Upper lobe of right lung (tissue), 1 donor: ENCODE results near the gene MYPN. TPM values are rescaled to one million over a fixed set of nuclear protein-coding genes. Genes with fewer than 3 reads are reported as not detected.

Experiments
- ATAC-seq: fragments of 200-7000 bp; cut with Tn5 transposase; one replicate; pipeline ENCODE4 v1.9.1; 2020; ENCODE audit warnings: mild to moderate bottlenecking, moderate library complexity
- DNase-seq: peaks from one replicate; pipeline ENCODE4 v3.0.0-alpha.2; 2020
- H3K27ac ChIP-seq: fragments of 200-600 bp; one replicate; pipeline ENCODE4 v1.8.0; 2022
- H3K27me3 ChIP-seq: fragments of 200-600 bp; one replicate; pipeline ENCODE4 v1.8.0; 2022; ENCODE audit warnings: mild to moderate bottlenecking
- H3K36me3 ChIP-seq: fragments of 200-600 bp; one replicate; pipeline ENCODE4 v1.8.0; 2022
- H3K4me1 ChIP-seq: fragments of 200-600 bp; one replicate; pipeline ENCODE4 v1.8.0; 2022
- H3K4me3 ChIP-seq: fragments of 200-600 bp; one replicate; pipeline ENCODE4 v1.8.0; 2022; ENCODE audit warnings: mild to moderate bottlenecking
- H3K9me3 ChIP-seq: fragments of 200-600 bp; one replicate; pipeline ENCODE4 v1.8.0; 2022
- CTCF ChIP-seq: fragments of 200-600 bp; IDR thresholded peaks from one replicate; pipeline ENCODE4 v1.8.0; 2022; ENCODE audit warnings: antibody characterized with exemption
- intact Hi-C: fragments of 100-400 bp; cut with DNase I; formaldehyde crosslinking; loops from one replicate; pipeline ENCODE4 v1.11.0; 2022
- total RNA-seq: library from RNA; stranded (reverse); fragmentation: NEBNext Ultra II Directional; extraction: Animal tissue kit (Norgen Biotek cat#: 25700); gene quantifications from one replicate; pipeline ENCODE4 v1.2.1, GENCODE V29; 2021
- donor health status: DM: no; HTN: yes; CAD: no; lungs with severe emphysema.

The MYPN gene
- total RNA-seq, 1 donor from 2014 or later = not detected

DNA sequence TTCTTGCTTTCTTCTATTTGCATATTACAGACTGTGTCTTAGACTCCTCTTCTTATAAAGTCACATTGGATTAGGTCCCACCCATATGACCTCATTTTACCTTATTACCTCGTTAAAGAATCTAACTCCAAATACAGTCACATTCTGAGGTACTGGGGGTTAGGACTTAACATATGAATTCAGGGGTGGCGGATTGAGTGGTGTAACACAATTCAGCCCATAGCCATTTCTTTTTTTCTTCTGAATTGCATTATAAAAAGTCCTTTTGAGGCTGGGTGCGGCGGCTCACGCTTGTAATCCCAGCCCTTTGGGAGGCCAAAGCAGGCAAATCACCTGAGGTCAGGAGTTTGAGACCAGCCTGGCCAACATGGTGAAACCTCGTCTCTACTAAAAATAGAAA, 27.4 kb upstream of the MYPN start:
- Histone ChIP-seq H3K4me1 (no peaks in the 10 kb centered on the region), H3K36me3 (no peaks in the 10 kb centered on the region), H3K27ac (no peak overlapping the region), H3K9me3 (no peaks in the 10 kb centered on the region), H3K27me3 (no peaks in the 10 kb centered on the region), H3K4me3 (no peak overlapping the region)
- no peak for TF ChIP-seq CTCF
- DNase-seq (no peak), ATAC-seq (no peak)
- intact Hi-C loops = no loop called here

DNA sequence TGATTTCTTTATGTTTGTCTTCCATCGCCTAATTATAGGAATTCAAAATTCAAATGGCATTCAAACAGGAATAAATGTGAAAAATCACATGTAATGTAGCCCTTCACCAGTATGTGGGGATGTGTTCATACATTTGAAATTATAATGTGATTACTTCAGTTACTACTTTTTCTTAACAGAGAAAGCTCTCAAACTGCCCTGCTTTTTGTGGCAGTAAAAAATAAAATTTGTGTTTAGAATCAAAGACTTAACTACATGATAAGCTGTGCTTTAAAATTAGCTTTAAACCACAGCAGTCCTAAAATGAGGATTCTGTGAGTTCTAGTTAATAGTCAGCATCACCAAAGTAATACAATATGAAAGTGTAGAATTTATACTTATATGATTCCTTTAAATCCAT, 26.4 kb upstream of the MYPN start:
- DNase-seq = no peak
- ATAC-seq = no peak
- H3K4me1 ChIP-seq = no peaks in the 10 kb centered on the region
- H3K27me3 ChIP-seq = no peaks in the 10 kb centered on the region
- H3K9me3 ChIP-seq = no peaks in the 10 kb centered on the region
- H3K4me3 ChIP-seq = no peak overlapping the region
- intact Hi-C loops = no loop called here
- H3K36me3 ChIP-seq = no peaks in the 10 kb centered on the region
- TF ChIP-seq CTCF = peak; percentile 23
- no peak overlapping the region for H3K27ac ChIP-seq

GRCh38 chr10:68083953-68084352, 25.3 kb upstream of the MYPN start:
- no peak for ATAC-seq
- no peaks in the 10 kb centered on the region for H3K4me1 ChIP-seq
- DNase-seq = no peak
- intact Hi-C loops = no loop called here
- no peaks in the 10 kb centered on the region for H3K27me3 ChIP-seq
- H3K36me3 ChIP-seq = no peaks in the 10 kb centered on the region
- H3K4me3 ChIP-seq = no peak overlapping the region
- no peak overlapping the region for H3K27ac ChIP-seq
- H3K9me3 ChIP-seq = no peaks in the 10 kb centered on the region
- no peak for TF ChIP-seq CTCF

GRCh38 chr10:68084469-68084868, 24.8 kb upstream of the MYPN start:
- DNase-seq = no peak
- Histone ChIP-seq H3K27ac (no peak overlapping the region), H3K27me3 (no peaks in the 10 kb centered on the region), H3K36me3 (no peaks in the 10 kb centered on the region), H3K9me3 (no peaks in the 10 kb centered on the region), H3K4me1 (no peaks in the 10 kb centered on the region), H3K4me3 (no peak overlapping the region)
- no peak for ATAC-seq
- no peak for TF ChIP-seq CTCF
- intact Hi-C loops = no loop called here

DNA sequence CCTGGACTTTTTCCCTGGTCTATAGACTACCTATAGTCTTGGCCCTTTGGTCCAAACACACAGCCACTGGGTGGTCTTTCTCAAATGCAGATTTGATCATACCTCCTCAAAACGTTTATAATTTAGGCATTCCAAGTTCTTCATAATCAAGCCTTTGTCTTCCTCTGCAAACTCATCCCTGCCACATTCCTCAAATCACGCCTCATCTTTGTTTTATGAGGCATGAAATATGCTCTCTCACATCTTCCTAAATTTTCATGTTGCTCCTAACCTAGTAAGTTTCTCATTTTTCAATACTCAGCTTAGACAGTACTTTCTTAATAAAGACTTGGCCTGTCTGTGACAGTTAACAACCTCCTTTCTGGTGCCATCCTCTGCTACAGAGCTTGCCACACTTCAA, 23.3 kb upstream of the MYPN start:
- ATAC-seq (no peak), DNase-seq (no peak)
- Histone ChIP-seq H3K9me3 (no peaks in the 10 kb centered on the region), H3K4me1 (no peaks in the 10 kb centered on the region), H3K27me3 (no peaks in the 10 kb centered on the region), H3K27ac (no peak overlapping the region), H3K4me3 (no peak overlapping the region), H3K36me3 (no peaks in the 10 kb centered on the region)
- intact Hi-C loops = no loop called here
- no peak for TF ChIP-seq CTCF
